Breast epithelium (tissue), 4 donors: Measurements from ENCODE around the gene DNPEP. TPM values are rescaled to one million over a fixed set of nuclear protein-coding genes. Genes with fewer than 3 reads are reported as not detected.

Experiments used
- DNase-seq, 2 donors: peaks; one replicate each; pipeline ENCODE4 v3.0.0-alpha.2; 2019; ENCODE audit warnings: low spot score in 2 of 2
- H3K27ac ChIP-seq, 2 donors: fragments of 200-600 bp; sonication (generic) in 1 of 2; one replicate each; pipeline ENCODE4 v1.5.1; 2016 to 2019; ENCODE audit warnings: mild to moderate bottlenecking in 1 of 2
- H3K27me3 ChIP-seq, 2 donors: fragments of 200-600 bp; sonication (generic) in 1 of 2; one replicate each; pipeline versions ENCODE4 v1.5.1 to v1.6.0; 2017 to 2019; ENCODE audit warnings: control low read depth in 1 of 2, mild to moderate bottlenecking in 1 of 2
- H3K36me3 ChIP-seq: fragments of 200-600 bp; one replicate; pipeline ENCODE4 v1.5.1; 2019
- H3K4me1 ChIP-seq, 2 donors: fragments of 200-600 bp; sonication (generic); one replicate each; pipeline ENCODE4 v1.5.1; 2016 to 2019; ENCODE audit warnings: control low read depth in 1 of 2
- H3K4me3 ChIP-seq, 3 donors: fragments of 200-600 bp; sonication (generic); 1 replicate in 2 of 3; 2 replicates in 1 of 3; pipeline ENCODE4 v1.5.1; 2016 to 2019; ENCODE audit warnings: mild to moderate bottlenecking in 3 of 3, moderate library complexity in 2 of 3
- H3K9me3 ChIP-seq, 2 donors: fragments of 200-600 bp; sonication (generic) in 1 of 2; one replicate each; pipeline ENCODE4 v1.5.1; 2016 to 2019; ENCODE audit warnings: control low read depth in 1 of 2
- CTCF ChIP-seq, 3 donors: fragments of 450-650 bp; IDR thresholded peaks; one replicate each; pipeline ENCODE4 v1.5.1; 2016 to 2017; ENCODE audit warnings: antibody characterized with exemption in 3 of 3, mild to moderate bottlenecking in 3 of 3, moderate library complexity in 3 of 3
- POLR2A ChIP-seq: fragments of 450-650 bp; IDR thresholded peaks from one replicate; pipeline ENCODE4 v1.6.1; 2016; ENCODE audit warnings: antibody characterized with exemption, mild to moderate bottlenecking, moderate library complexity
- POLR2AphosphoS5 ChIP-seq, 3 donors: sonication (generic); formaldehyde crosslinking; IDR thresholded peaks; one replicate each; pipeline ENCODE4 v1.6.1; 2017; ENCODE audit warnings: antibody characterized with exemption in 3 of 3
- intact Hi-C: fragments of 100-400 bp; cut with DNase I; formaldehyde crosslinking; loops from one replicate; pipeline ENCODE4 v1.15.1; 2023; ENCODE audit warnings: low total_unique reads
- total RNA-seq, 3 donors: library from RNA; depleted of rRNA; stranded (reverse); fragments of >200 nt; gene quantifications; one replicate each; pipeline ENCODE4 v1.1.0, GENCODE V29; 2016

DNPEP gene
- total RNA-seq, 3 donors from 2014 or later = 49.8 to 81.9 (median 79.0) TPM

- intact Hi-C loops = no loop called here
- no peaks in the 10 kb centered on the region for H3K36me3 ChIP-seq
- H3K4me1 ChIP-seq = no peaks in the 10 kb centered on the region
- DNase-seq = no peak
- no peak overlapping the region for H3K4me3 ChIP-seq
- no peak overlapping the region for H3K27ac ChIP-seq
- H3K27me3 ChIP-seq = peaks cover 0 to 14% of the 10 kb centered on the region in 2 donors
- no peak for TF ChIP-seq POLR2A
- no peak for TF ChIP-seq POLR2AphosphoS5 (IDR thresholded peaks at IDR 0.05)
- TF ChIP-seq CTCF (IDR thresholded peaks at IDR 0.05) = no peak
- H3K9me3 ChIP-seq = no peaks in the 10 kb centered on the region
These were observed 28.5 kb upstream of the DNPEP start for GRCh38 chr2:219416235-219416602.

GRCh38 chr2:219415580-219416234 lies 28.0 kb upstream of the DNPEP start:
- no peak for TF ChIP-seq POLR2AphosphoS5 (IDR thresholded peaks at IDR 0.05)
- no peak for TF ChIP-seq POLR2A
- no peak for TF ChIP-seq CTCF (IDR thresholded peaks at IDR 0.05)
- Histone ChIP-seq H3K4me1 (no peaks in the 10 kb centered on the region), H3K27ac (no peak overlapping the region), H3K4me3 (no peak overlapping the region), H3K9me3 (no peaks in the 10 kb centered on the region), H3K27me3 (peaks cover 0 to 14% of the 10 kb centered on the region in 2 donors), H3K36me3 (no peaks in the 10 kb centered on the region)
- no peak for DNase-seq
- intact Hi-C loops = no loop called here

- H3K9me3 ChIP-seq = no peaks in the 10 kb centered on the region
- no peaks in the 10 kb centered on the region for H3K4me1 ChIP-seq
- TF ChIP-seq CTCF (IDR thresholded peaks at IDR 0.05) (no peak), POLR2AphosphoS5 (IDR thresholded peaks at IDR 0.05) (no peak), POLR2A (no peak)
- H3K36me3 ChIP-seq = no peaks in the 10 kb centered on the region
- H3K27me3 ChIP-seq = peaks cover 0 to 14% of the 10 kb centered on the region in 2 donors
- intact Hi-C loops = no loop called here
- H3K4me3 ChIP-seq = no peak overlapping the region
- H3K27ac ChIP-seq = no peak overlapping the region
- no peak for DNase-seq
These were observed 27.1 kb upstream of the DNPEP start for GRCh38 chr2:219414857-219415256.

GRCh38 chr2:219410390-219410789 lies 22.7 kb upstream of the DNPEP start:
- no peaks in the 10 kb centered on the region for H3K4me1 ChIP-seq
- no peaks in the 10 kb centered on the region for H3K9me3 ChIP-seq
- no peaks in the 10 kb centered on the region for H3K27me3 ChIP-seq
- intact Hi-C loops = no loop called here
- H3K36me3 ChIP-seq = no peaks in the 10 kb centered on the region
- TF ChIP-seq CTCF (IDR thresholded peaks at IDR 0.05) = no peak
- no peak for TF ChIP-seq POLR2AphosphoS5 (IDR thresholded peaks at IDR 0.05)
- no peak for TF ChIP-seq POLR2A
- H3K4me3 ChIP-seq = no peak overlapping the region
- DNase-seq = no peak
- H3K27ac ChIP-seq = no peak overlapping the region

GRCh38 chr2:219409619-219410018 lies 21.9 kb upstream of the DNPEP start:
- Histone ChIP-seq H3K27ac (no peak overlapping the region), H3K4me3 (no peak overlapping the region), H3K4me1 (no peaks in the 10 kb centered on the region), H3K36me3 (no peaks in the 10 kb centered on the region), H3K9me3 (no peaks in the 10 kb centered on the region), H3K27me3 (no peaks in the 10 kb centered on the region)
- intact Hi-C loops = loop anchor here (10.0 kb wide), 1 partner anchor 115 kb away; no protein-coding TSS in a partner anchor
- no peak for TF ChIP-seq CTCF (IDR thresholded peaks at IDR 0.05)
- no peak for DNase-seq
